DOHH2 (cell line): ENCODE measurements around the gene RHBDF2.

ENCODE experiments used
- H3F3A ChIP-seq: fragments of 200-600 bp; sonication (generic), shearing (Covaris generic); 2 replicates; pipeline ENCODE4 v1.6.0; 2016; ENCODE audit warnings: antibody characterized with exemption, mild to moderate bottlenecking; ENCODE audit not compliant: control insufficient read depth, insufficient read depth
- H3K27ac ChIP-seq: fragments of 200-600 bp; sonication (generic); 2 replicates; pipeline ENCODE4 v1.5.1; 2014; ENCODE audit warnings: low read depth, mild to moderate bottlenecking, low read length, moderate library complexity
- H3K27me3 ChIP-seq: fragments of 200-600 bp; sonication (generic); 2 replicates; pipeline ENCODE4 v1.6.1; 2014; ENCODE audit warnings: mild to moderate bottlenecking, low read length, mixed read lengths; ENCODE audit not compliant: control insufficient read depth
- H3K36me3 ChIP-seq: fragments of 200-600 bp; sonication (generic); 2 replicates; pipeline ENCODE4 v1.6.1; 2014; ENCODE audit warnings: mild to moderate bottlenecking, low read length, moderate library complexity, mixed read lengths; ENCODE audit not compliant: control insufficient read depth
- H3K4me1 ChIP-seq: fragments of 200-600 bp; sonication (generic); 2 replicates; pipeline ENCODE4 v1.6.1; 2014; ENCODE audit warnings: mild to moderate bottlenecking, low read length, mixed read lengths; ENCODE audit not compliant: control insufficient read depth
- H3K4me2 ChIP-seq: fragments of 200-600 bp; sonication (generic); 2 replicates; pipeline ENCODE4 v1.6.0; 2014; ENCODE audit warnings: mild to moderate bottlenecking, low read length, moderate library complexity
- H3K4me3 ChIP-seq: fragments of 200-600 bp; sonication (generic); 2 replicates; pipeline ENCODE4 v1.5.1; 2014; ENCODE audit warnings: mild to moderate bottlenecking, low read length, mixed read lengths
- H3K79me2 ChIP-seq: fragments of 200-600 bp; sonication (generic); 2 replicates; pipeline ENCODE4 v1.6.1; 2014; ENCODE audit warnings: mild to moderate bottlenecking, low read length, mixed read lengths; ENCODE audit not compliant: control insufficient read depth
- H3K9me2 ChIP-seq: fragments of 200-600 bp; sonication (generic); replicated peaks from 2 replicates; pipeline ENCODE4 v1.6.1; 2014; ENCODE audit warnings: mild to moderate bottlenecking, low read length, mixed read lengths; ENCODE audit not compliant: control insufficient read depth
- H3K9me3 ChIP-seq: fragments of 200-600 bp; sonication (generic); 2 replicates; pipeline ENCODE4 v1.6.1; 2014; ENCODE audit warnings: antibody characterized with exemption, low read length, mixed read lengths; ENCODE audit not compliant: control insufficient read depth, insufficient read depth
- H4K20me1 ChIP-seq: fragments of 200-600 bp; sonication (generic); 2 replicates; pipeline ENCODE4 v1.6.0; 2014; ENCODE audit warnings: low read depth, mild to moderate bottlenecking, antibody characterized with exemption, low read length, moderate library complexity; ENCODE audit not compliant: control insufficient read depth, insufficient read depth
- CTCF ChIP-seq: fragments of 200-600 bp; sonication (generic); IDR thresholded peaks from one replicate; pipeline ENCODE4 v1.5.1; 2014; ENCODE audit warnings: antibody characterized with exemption, mild to moderate bottlenecking, low read depth, low read length; ENCODE audit not compliant: poor library complexity, severe bottlenecking
- EZH2phosphoT487 ChIP-seq: fragments of 200-600 bp; sonication (generic); IDR thresholded peaks from 2 replicates; pipeline ENCODE4 v1.6.1; 2017; ENCODE audit warnings: borderline replicate concordance, mild to moderate bottlenecking, antibody characterized with exemption, low read length, moderate library complexity, mixed read lengths

Gene RHBDF2

GRCh38 chr17:76497979-76498875 is 3.0 kb downstream of the RHBDF2 start:
- Histone ChIP-seq H3K36me3 (peaks cover 28% of the 10 kb centered on the region), H3K27ac (peak overlapping the region; percentile 54), H3F3A (peaks cover 3% of the 10 kb centered on the region), H3K79me2 (peaks cover 64% of the 10 kb centered on the region), H3K4me3 (peak overlapping the region; percentile 95), H3K9me2 (no peaks in the 10 kb centered on the region), H3K27me3 (no peaks in the 10 kb centered on the region), H4K20me1 (no peaks in the 10 kb centered on the region), H3K4me1 (peaks cover 81% of the 10 kb centered on the region), H3K4me2 (peak overlapping the region; percentile 92), H3K9me3 (no peaks in the 10 kb centered on the region)
- no peak for TF ChIP-seq CTCF
- TF ChIP-seq EZH2phosphoT487, result no peak

GRCh38 chr17:76497699-76497978 is 3.6 kb downstream of the RHBDF2 start:
- H3F3A ChIP-seq, result no peaks in the 10 kb centered on the region; the same call in 1 of the 2 replicates
- H4K20me1 ChIP-seq, result no peaks in the 10 kb centered on the region
- peaks cover 28% of the 10 kb centered on the region for H3K36me3 ChIP-seq
- no peaks in the 10 kb centered on the region for H3K9me3 ChIP-seq
- peaks cover 82% of the 10 kb centered on the region for H3K4me1 ChIP-seq
- peak overlapping the region; percentile 95; the same call in 1 of the 2 replicates for H3K4me3 ChIP-seq
- peak overlapping the region; percentile 92 for H3K4me2 ChIP-seq
- peaks cover 67% of the 10 kb centered on the region for H3K79me2 ChIP-seq
- TF ChIP-seq EZH2phosphoT487 (no peak), CTCF (no peak)
- no peak overlapping the region for H3K27ac ChIP-seq
- no peaks in the 10 kb centered on the region for H3K9me2 ChIP-seq
- H3K27me3 ChIP-seq, result no peaks in the 10 kb centered on the region

- Histone ChIP-seq H3K9me2 (no peaks in the 10 kb centered on the region), H3K4me2 (no peak overlapping the region), H3K79me2 (peaks cover 70% of the 10 kb centered on the region), H4K20me1 (no peaks in the 10 kb centered on the region), H3F3A (no peaks in the 10 kb centered on the region; the same call in 1 of the 2 replicates), H3K4me3 (no peak overlapping the region), H3K36me3 (peaks cover 28% of the 10 kb centered on the region), H3K4me1 (peaks cover 82% of the 10 kb centered on the region), H3K27ac (no peak overlapping the region), H3K27me3 (no peaks in the 10 kb centered on the region), H3K9me3 (no peaks in the 10 kb centered on the region)
- TF ChIP-seq EZH2phosphoT487 (no peak), CTCF (no peak)
These were observed 4.8 kb downstream of the RHBDF2 start for GRCh38 chr17:76496464-76496863.
